Mucosa of descending colon (tissue), 3 donors: ENCODE data around the gene KTN1. TPM values are rescaled to one million over a fixed set of nuclear protein-coding genes. Genes with fewer than 3 reads are reported as not detected.

Experiments
- ATAC-seq: fragments of 200-7000 bp; cut with Tn5 transposase; one replicate; pipeline ENCODE4 v1.9.1; 2020; ENCODE audit warnings: mild to moderate bottlenecking, moderate library complexity
- DNase-seq, 3 donors: peaks; one replicate each; pipeline ENCODE4 v3.0.0-alpha.2; 2020
- H3K36me3 ChIP-seq: fragments of 200-600 bp; one replicate; pipeline ENCODE4 v1.8.0; 2021; ENCODE audit warnings: low read depth, mild to moderate bottlenecking
- H3K4me1 ChIP-seq: fragments of 200-600 bp; one replicate; pipeline ENCODE4 v1.8.0; 2021; ENCODE audit warnings: low read depth, mild to moderate bottlenecking
- H3K4me3 ChIP-seq: fragments of 200-600 bp; one replicate; pipeline ENCODE4 v1.8.0; 2021; ENCODE audit warnings: mild to moderate bottlenecking
- H3K9me3 ChIP-seq: fragments of 200-600 bp; one replicate; pipeline ENCODE4 v1.8.0; 2021; ENCODE audit warnings: mild to moderate bottlenecking
- CTCF ChIP-seq: fragments of 200-600 bp; IDR thresholded peaks from one replicate; pipeline ENCODE4 v1.8.0; 2022; ENCODE audit warnings: antibody characterized with exemption, mild to moderate bottlenecking
- intact Hi-C, 2 donors: fragments of 100-400 bp; cut with DNase I in 1 of 2; cut with micrococcal nuclease in 1 of 2; formaldehyde crosslinking; loops; one replicate each; pipeline versions ENCODE4 v1.11.0 to v1.11.1; 2022; cut with DNase I, micrococcal nuclease
- total RNA-seq, 3 donors: library from RNA; stranded (reverse); fragmentation: NEBNext Ultra II Directional in 2 of 3; extraction: Animal tissue kit (Norgen Biotek cat#: 25700) in 2 of 3; gene quantifications; one replicate each; pipeline versions ENCODE4 v1.2.1 to v1.2.4, GENCODE V29; 2021 to 2023
- donor health status: DM: no; HTN: no; CAD: no; lungs with moderate emphysema.
- donor health status: DM: no; HTN: no; CAD: no.
- donor health status: DM: no; HTN: yes; CAD: no.

KTN1 gene
- total RNA-seq, 3 donors from 2014 or later, result 181 to 299 (median 251) TPM

GRCh38 chr14:55568618-55569017 is 11.4 kb upstream of the KTN1 start:
- Histone ChIP-seq H3K4me3 (no peak overlapping the region), H3K36me3 (no peaks in the 10 kb centered on the region), H3K9me3 (no peaks in the 10 kb centered on the region), H3K4me1 (no peaks in the 10 kb centered on the region)
- peak; percentile 51 for ATAC-seq
- TF ChIP-seq CTCF, result no peak
- intact Hi-C loops, result no loop called here
- no peak for DNase-seq

DNA sequence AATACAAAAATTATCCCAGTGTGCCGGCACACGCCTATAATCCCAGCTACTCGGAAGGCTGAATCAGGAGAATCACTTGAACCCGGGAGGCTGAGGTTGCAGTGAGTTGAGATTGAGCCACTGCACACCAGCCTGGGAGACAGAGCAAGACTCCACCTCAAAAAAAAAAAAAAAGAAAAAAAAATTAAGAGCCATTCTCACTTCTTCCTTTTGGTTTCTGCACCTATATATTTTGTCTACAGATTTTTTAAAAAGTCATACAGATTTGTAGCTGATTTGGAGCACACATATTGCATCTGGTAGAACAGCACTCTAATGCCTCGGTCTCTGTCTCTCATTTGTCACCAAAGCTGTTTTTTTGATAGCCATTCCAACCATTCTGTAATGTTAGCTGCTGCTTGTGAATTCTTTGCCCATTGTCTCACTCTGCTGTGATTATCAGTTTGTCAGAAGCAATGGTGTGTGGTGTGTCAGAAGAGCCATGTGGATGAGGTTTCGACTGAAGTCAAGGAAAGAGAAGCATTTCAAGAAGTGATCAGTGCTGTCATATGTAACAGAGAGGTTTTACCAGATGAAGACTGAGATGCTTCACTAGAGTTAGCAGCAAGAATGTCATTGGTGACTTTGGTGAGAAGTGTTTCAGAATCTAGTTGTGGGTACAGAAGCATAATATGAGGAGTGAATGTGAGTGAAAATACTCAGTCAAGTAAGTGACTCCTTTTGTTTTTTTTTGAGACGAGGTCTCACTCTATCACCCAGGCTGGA is 8.7 kb upstream of the KTN1 start:
- no peaks in the 10 kb centered on the region for H3K9me3 ChIP-seq
- ATAC-seq (no peak), DNase-seq (no peak)
- H3K4me1 ChIP-seq, result no peaks in the 10 kb centered on the region
- TF ChIP-seq CTCF, result no peak
- no peak overlapping the region for H3K4me3 ChIP-seq
- no peaks in the 10 kb centered on the region for H3K36me3 ChIP-seq
- intact Hi-C loops, result no loop called here

GRCh38 chr14:55572578-55572977 is 7.4 kb upstream of the KTN1 start:
- DNase-seq (no peak), ATAC-seq (no peak)
- H3K4me3 ChIP-seq, result no peak overlapping the region
- no peaks in the 10 kb centered on the region for H3K4me1 ChIP-seq
- H3K9me3 ChIP-seq, result no peaks in the 10 kb centered on the region
- H3K36me3 ChIP-seq, result no peaks in the 10 kb centered on the region
- no peak for TF ChIP-seq CTCF
- intact Hi-C loops, result no loop called here

- intact Hi-C loops, result no loop called here
- no peaks in the 10 kb centered on the region for H3K4me1 ChIP-seq
- no peak overlapping the region for H3K4me3 ChIP-seq
- no peaks in the 10 kb centered on the region for H3K9me3 ChIP-seq
- no peak for TF ChIP-seq CTCF
- DNase-seq (no peak), ATAC-seq (no peak)
- no peaks in the 10 kb centered on the region for H3K36me3 ChIP-seq
Observed at GRCh38 chr14:55574988-55575387, 5.0 kb upstream of the KTN1 start.

DNA sequence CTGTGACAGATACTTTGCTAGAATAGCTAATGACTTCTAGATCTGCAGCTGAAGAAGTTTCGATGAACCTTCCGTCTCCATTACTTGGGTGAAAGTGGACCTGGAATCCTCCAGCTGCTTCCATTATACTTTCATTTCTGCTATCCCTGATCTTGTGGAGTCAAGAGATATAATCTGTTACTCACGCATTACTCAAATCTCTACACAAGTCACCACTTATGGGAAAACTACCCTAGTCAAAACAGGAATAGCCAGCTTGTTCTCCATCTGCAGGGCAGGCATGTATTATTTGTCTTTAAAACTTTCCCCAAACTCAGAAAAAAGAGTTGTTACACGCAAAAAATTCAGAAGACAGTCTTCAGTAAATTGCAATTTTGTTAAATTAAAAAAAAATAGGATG is 2.8 kb upstream of the KTN1 start:
- Histone ChIP-seq H3K4me3 (no peak overlapping the region), H3K36me3 (no peaks in the 10 kb centered on the region), H3K4me1 (peaks cover 8% of the 10 kb centered on the region), H3K9me3 (no peaks in the 10 kb centered on the region)
- TF ChIP-seq CTCF, result no peak
- DNase-seq, result no peak
- intact Hi-C loops, result no loop called here
- no peak for ATAC-seq
